Mucosa of rectum (tissue), 2 donors: Measurements from ENCODE around the gene STRN.

Source experiments
- H3K27ac ChIP-seq, 2 donors: one replicate each; pipeline ENCODE4 v1.7.0; 2013; ENCODE audit warnings: inconsistent platforms in 2 of 2, low read depth in 2 of 2, low read length in 2 of 2
- H3K27me3 ChIP-seq, 2 donors: one replicate each; pipeline ENCODE4 v1.7.0; 2013; ENCODE audit warnings: low read length in 2 of 2; ENCODE audit not compliant: control insufficient read depth in 2 of 2, insufficient read depth in 2 of 2
- H3K36me3 ChIP-seq, 2 donors: one replicate each; pipeline ENCODE4 v1.7.0; 2013; ENCODE audit warnings: low read length in 2 of 2; ENCODE audit not compliant: control insufficient read depth in 2 of 2, insufficient read depth in 2 of 2
- H3K4me1 ChIP-seq, 2 donors: one replicate each; pipeline ENCODE4 v1.7.0; 2013; ENCODE audit warnings: low read length in 2 of 2, mild to moderate bottlenecking in 1 of 2; ENCODE audit not compliant: control insufficient read depth in 2 of 2, insufficient read depth in 2 of 2
- H3K4me3 ChIP-seq, 2 donors: one replicate each; pipeline ENCODE4 v1.7.0; 2013; ENCODE audit warnings: low read length in 2 of 2
- H3K9ac ChIP-seq, 2 donors: one replicate each; pipeline ENCODE4 v1.7.0; 2013; ENCODE audit warnings: low read length in 2 of 2, low read depth in 1 of 2, mild to moderate bottlenecking in 1 of 2
- H3K9me3 ChIP-seq, 2 donors: one replicate each; pipeline ENCODE4 v1.7.0; 2013; ENCODE audit warnings: low read length in 2 of 2; ENCODE audit not compliant: control insufficient read depth in 2 of 2
- donor health status: healthy.
- donor health status: Normal muscosa, but diverticular disease.

STRN gene

DNA sequence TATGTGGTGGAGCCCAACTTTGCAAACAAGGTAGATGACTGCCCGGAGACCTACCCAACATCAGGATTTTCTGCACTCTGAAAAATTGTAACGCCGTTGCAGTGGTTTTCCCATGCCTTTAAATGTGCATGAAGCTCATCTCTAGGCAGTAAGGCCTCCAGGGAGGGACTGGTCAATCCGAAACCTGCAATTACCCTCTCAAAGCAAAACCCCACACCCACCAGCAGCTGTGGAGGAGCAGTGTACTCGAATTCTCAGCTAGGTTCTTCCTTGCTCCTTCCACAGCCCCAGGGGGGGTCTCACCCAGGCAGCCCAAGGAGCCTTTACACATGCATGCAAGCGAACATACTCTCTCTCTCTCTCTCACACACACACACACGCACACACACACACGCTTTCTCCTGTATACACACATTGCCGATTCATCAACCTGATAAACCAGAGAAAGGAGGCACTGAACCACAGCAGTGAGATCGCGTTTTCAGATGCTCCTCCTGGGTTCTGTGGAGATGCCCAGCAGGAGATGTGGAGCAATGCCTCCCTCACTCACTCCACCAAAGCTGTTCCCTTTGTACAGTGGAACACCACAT, 160.6 kb downstream of the STRN start:
- Histone ChIP-seq H3K4me1 (peaks cover 6 to 21% of the 10 kb centered on the region in 2 donors), H3K9me3 (no peaks in the 10 kb centered on the region), H3K4me3 (peak overlapping the region in 1 of 2 donors; percentile 20), H3K9ac (no peak overlapping the region), H3K36me3 (no peaks in the 10 kb centered on the region), H3K27ac (no peak overlapping the region), H3K27me3 (no peaks in the 10 kb centered on the region)

DNA sequence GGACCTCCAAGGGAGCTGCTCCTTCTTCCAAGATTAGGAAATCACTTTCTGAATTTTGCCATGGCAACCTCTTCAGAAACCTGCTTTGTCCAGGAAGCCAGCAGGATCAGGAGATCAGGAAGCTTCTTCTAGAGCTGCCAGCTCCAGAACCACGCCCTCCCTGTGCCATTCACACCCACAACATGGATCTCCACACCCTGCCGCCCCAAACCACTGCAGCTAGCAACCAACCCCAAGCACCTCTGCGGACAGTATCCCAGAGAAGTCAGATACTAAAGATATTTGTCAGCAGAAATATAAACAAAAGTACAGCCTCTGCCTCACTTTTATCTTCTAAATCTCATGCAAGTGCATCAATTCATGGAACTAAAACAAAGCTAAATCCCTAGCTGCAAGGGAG, 163.4 kb downstream of the STRN start:
- Histone ChIP-seq H3K27ac (no peak overlapping the region), H3K27me3 (no peaks in the 10 kb centered on the region), H3K4me1 (peaks cover 3 to 17% of the 10 kb centered on the region in 2 donors), H3K4me3 (no peak overlapping the region), H3K36me3 (no peaks in the 10 kb centered on the region), H3K9me3 (no peaks in the 10 kb centered on the region), H3K9ac (no peak overlapping the region)

DNA sequence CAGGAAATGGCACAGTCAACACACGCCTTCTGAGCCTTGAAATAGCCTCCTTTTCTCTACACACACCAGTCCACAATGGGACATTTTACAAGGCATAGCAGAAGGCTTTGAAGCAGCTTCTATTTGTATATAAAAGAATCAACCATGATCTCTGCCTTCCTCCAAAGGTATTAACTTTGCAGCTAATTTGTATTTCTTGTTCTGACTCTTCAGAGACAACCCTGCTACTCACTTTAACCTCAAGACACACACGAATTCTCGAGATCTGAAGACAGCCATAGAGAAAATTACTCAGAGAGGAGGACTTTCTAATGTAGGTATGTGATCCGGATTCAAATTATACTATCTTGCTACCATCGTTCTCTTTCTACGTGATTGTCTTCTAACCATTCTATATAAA, 165.2 kb downstream of the STRN start:
- Histone ChIP-seq H3K4me1 (peaks cover 0 to 5% of the 10 kb centered on the region in 2 donors), H3K27me3 (no peaks in the 10 kb centered on the region), H3K9me3 (no peaks in the 10 kb centered on the region), H3K27ac (no peak overlapping the region), H3K4me3 (no peak overlapping the region), H3K36me3 (no peaks in the 10 kb centered on the region), H3K9ac (no peak overlapping the region)

DNA sequence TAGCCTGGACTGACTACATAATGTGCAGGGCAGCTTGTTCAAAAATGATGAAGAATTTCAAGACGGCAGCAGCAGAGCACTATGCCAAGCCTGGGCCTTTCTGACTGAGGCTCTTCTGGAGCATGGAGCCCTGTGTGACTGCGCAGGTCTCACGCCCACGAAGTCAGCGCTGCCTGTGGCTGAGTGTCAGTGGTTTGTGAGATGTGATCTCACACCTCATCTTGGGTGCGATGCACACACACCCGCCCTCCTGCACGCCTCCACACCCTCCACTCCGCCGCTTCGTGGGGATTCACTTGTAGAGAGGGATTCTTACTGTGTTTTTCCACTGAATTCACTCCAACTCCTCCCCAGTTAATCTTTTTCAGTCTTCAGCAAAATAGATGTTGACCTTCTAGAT, 166.0 kb downstream of the STRN start:
- H3K9ac ChIP-seq = no peak overlapping the region
- H3K27me3 ChIP-seq = no peaks in the 10 kb centered on the region
- no peaks in the 10 kb centered on the region for H3K36me3 ChIP-seq
- no peak overlapping the region for H3K27ac ChIP-seq
- H3K9me3 ChIP-seq = no peaks in the 10 kb centered on the region
- no peaks in the 10 kb centered on the region for H3K4me1 ChIP-seq
- H3K4me3 ChIP-seq = no peak overlapping the region

DNA sequence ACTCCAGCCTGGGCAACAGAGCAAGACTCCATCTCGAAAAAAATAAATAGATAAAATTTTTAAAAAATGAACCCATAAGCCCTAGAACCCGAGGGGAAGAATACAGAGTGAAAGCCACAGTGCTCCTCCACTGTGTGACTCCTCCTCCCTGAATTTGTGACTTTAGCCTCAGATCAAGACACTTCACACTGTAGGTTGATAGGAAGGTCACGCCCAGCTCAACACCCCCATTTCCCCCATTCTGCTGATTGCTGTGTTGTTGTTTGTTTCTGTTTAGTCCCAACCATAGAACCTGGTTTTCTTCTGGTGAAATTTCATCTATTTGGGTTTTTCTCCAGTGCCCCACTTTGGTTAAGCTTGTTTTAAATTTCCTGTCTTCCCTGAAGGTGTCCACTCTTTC, 167.6 kb downstream of the STRN start:
- Histone ChIP-seq H3K9me3 (no peaks in the 10 kb centered on the region), H3K27ac (no peak overlapping the region), H3K27me3 (no peaks in the 10 kb centered on the region), H3K4me3 (no peak overlapping the region), H3K9ac (no peak overlapping the region), H3K4me1 (no peaks in the 10 kb centered on the region), H3K36me3 (no peaks in the 10 kb centered on the region)

- Histone ChIP-seq H3K4me1 (no peaks in the 10 kb centered on the region), H3K9ac (no peak overlapping the region), H3K27ac (no peak overlapping the region), H3K36me3 (no peaks in the 10 kb centered on the region), H3K27me3 (no peaks in the 10 kb centered on the region), H3K4me3 (no peak overlapping the region), H3K9me3 (no peaks in the 10 kb centered on the region)
Measured at GRCh38 chr2:36797324-36798070, 168.8 kb downstream of the STRN start.
